ENCODE measurements around the gene PAGR1.

PAGR1 gene

GRCh38 chr16:29811896-29812665, 3.9 kb upstream of the PAGR1 start, which contains the start of gene PRRT2:
Gene PRRT2 (plus strand): TSS chr16:29812193. CDS start chr16:29813055, 862 bp downstream.
- DNase-seq (ENCODE audit: low read depth, low spot score), result no peak
- peak within 1 kb of the TSS; percentile 13 for H3K27ac ChIP-seq

- no peak for DNase-seq (ENCODE audit: low read depth, low spot score)
- H3K27ac ChIP-seq, result no peak overlapping the region
Measured at GRCh38 chr16:29812754-29813643, 3.0 kb upstream of the PAGR1 start.

GRCh38 chr16:29813644-29814562, 2.0 kb upstream of the PAGR1 start:
- no peak for DNase-seq (ENCODE audit: low read depth, low spot score)
- no peak overlapping the region for H3K27ac ChIP-seq

- H3K27ac ChIP-seq, result no peak overlapping the region
- DNase-seq (ENCODE audit: low read depth, low spot score), result no peak
Measured at GRCh38 chr16:29814592-29814991, 1.4 kb upstream of the PAGR1 start.

GRCh38 chr16:29815032-29815721, 775 bp upstream of the PAGR1 start:
- H3K27ac ChIP-seq, result peak overlapping the region; percentile 72
- no peak for DNase-seq (ENCODE audit: low read depth, low spot score)

- no peak for DNase-seq (ENCODE audit: low read depth, low spot score)
- peak overlapping the region; percentile 72 for H3K27ac ChIP-seq
Measured at GRCh38 chr16:29816694-29817441, 916 bp downstream of the PAGR1 start.

- peak overlapping the region; percentile 72 for H3K27ac ChIP-seq
Measured at GRCh38 chr16:29818082-29818481, 2.1 kb downstream of the PAGR1 start.

GRCh38 chr16:29819506-29819905, 3.6 kb downstream of the PAGR1 start:
- peak overlapping the region; percentile 96 for H3K27ac ChIP-seq
- no peak for DNase-seq (ENCODE audit: low read depth, low spot score)

More at GRCh38 chr16:29818082-29818481, 2.1 kb downstream of the PAGR1 start:
- DNase-seq (ENCODE audit: low read depth, low spot score), result no peak

GRCh38 chr16:29820271-29820701, 4.3 kb downstream of the PAGR1 start, which contains the start of gene MVP:
Gene MVP (plus strand): TSS chr16:29820462. CDS start chr16:29830550, 10,088 bp downstream.
- DNase-seq (ENCODE audit: low read depth, low spot score), result no peak
- H3K27ac ChIP-seq, result peak within 1 kb of the TSS; percentile 96

- peak overlapping the region; percentile 96 for H3K27ac ChIP-seq
- DNase-seq (ENCODE audit: low read depth, low spot score), result no peak
Measured at GRCh38 chr16:29820730-29821642, 5.0 kb downstream of the PAGR1 start.

GRCh38 chr16:29821643-29822115, 5.7 kb downstream of the PAGR1 start:
- DNase-seq (ENCODE audit: low read depth, low spot score), result no peak
- peak overlapping the region; percentile 96 for H3K27ac ChIP-seq

- peak overlapping the region; percentile 67 for H3K27ac ChIP-seq
- no peak for DNase-seq (ENCODE audit: low read depth, low spot score)
Measured at GRCh38 chr16:29824589-29825144, 8.7 kb downstream of the PAGR1 start.

- H3K27ac ChIP-seq, result peak overlapping the region; percentile 67
- no peak for DNase-seq (ENCODE audit: low read depth, low spot score)
Measured at GRCh38 chr16:29825145-29826044, 9.4 kb downstream of the PAGR1 start.

GRCh38 chr16:29826342-29826695, 10.4 kb downstream of the PAGR1 start:
- no peak overlapping the region for H3K27ac ChIP-seq

GRCh38 chr16:29830774-29831173, 14.8 kb downstream of the PAGR1 start:
- DNase-seq (ENCODE audit: low read depth, low spot score), result no peak

More at GRCh38 chr16:29826342-29826695, 10.4 kb downstream of the PAGR1 start:
- DNase-seq (ENCODE audit: low read depth, low spot score), result no peak

GRCh38 chr16:29831490-29831889, 15.5 kb downstream of the PAGR1 start:
- H3K27ac ChIP-seq, result no peak overlapping the region
- DNase-seq (ENCODE audit: low read depth, low spot score), result no peak

More at GRCh38 chr16:29830774-29831173, 14.8 kb downstream of the PAGR1 start:
- H3K27ac ChIP-seq, result no peak overlapping the region

Data from epithelial cell of prostate (primary cell).